WI38 (cell line): ENCODE data around the gene DCDC2.

ENCODE experiments used
- H3K4me3 ChIP-seq: 2 replicates; pipeline ENCODE4 v1.5.1; 2011; ENCODE audit warnings: low read depth, mild to moderate bottlenecking, control low read depth, low read length
- TF ChIP-seq, protein P1 (sequence below): IDR thresholded peaks from 2 replicates; pipeline ENCODE4 v1.5.1; 2012; ENCODE audit warnings: low read depth, mild to moderate bottlenecking, control low read depth, low read length

DCDC2 gene

DNA sequence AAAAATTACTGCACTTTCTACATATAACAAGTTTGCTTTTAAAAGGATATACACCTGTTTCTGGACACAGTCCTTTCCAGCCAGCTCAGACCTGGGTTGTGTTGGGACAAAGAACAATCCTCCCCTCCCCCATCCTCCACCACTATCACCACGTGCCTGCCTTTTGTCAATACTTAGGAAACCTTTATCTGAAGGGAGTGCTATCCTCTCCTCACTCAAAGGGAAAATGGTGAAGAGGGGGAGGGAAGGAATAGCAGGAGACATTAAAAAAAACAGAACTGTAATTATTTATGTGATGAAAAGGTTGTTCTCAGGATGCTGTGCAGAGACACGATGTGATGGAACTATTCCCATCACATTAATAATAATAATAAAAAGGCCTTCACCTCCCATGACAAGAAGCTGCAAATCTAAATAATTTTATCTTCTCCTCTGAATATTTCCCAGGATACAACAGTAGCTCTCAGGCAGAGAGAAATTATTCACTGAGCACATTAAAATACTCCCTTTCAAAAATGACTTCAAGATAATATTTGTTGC lies 126.4 kb downstream of the DCDC2 start:
- no peak overlapping the region for H3K4me3 ChIP-seq
- TF ChIP-seq, protein P1, sequence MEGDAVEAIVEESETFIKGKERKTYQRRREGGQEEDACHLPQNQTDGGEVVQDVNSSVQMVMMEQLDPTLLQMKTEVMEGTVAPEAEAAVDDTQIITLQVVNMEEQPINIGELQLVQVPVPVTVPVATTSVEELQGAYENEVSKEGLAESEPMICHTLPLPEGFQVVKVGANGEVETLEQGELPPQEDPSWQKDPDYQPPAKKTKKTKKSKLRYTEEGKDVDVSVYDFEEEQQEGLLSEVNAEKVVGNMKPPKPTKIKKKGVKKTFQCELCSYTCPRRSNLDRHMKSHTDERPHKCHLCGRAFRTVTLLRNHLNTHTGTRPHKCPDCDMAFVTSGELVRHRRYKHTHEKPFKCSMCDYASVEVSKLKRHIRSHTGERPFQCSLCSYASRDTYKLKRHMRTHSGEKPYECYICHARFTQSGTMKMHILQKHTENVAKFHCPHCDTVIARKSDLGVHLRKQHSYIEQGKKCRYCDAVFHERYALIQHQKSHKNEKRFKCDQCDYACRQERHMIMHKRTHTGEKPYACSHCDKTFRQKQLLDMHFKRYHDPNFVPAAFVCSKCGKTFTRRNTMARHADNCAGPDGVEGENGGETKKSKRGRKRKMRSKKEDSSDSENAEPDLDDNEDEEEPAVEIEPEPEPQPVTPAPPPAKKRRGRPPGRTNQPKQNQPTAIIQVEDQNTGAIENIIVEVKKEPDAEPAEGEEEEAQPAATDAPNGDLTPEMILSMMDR, result no peak

DNA sequence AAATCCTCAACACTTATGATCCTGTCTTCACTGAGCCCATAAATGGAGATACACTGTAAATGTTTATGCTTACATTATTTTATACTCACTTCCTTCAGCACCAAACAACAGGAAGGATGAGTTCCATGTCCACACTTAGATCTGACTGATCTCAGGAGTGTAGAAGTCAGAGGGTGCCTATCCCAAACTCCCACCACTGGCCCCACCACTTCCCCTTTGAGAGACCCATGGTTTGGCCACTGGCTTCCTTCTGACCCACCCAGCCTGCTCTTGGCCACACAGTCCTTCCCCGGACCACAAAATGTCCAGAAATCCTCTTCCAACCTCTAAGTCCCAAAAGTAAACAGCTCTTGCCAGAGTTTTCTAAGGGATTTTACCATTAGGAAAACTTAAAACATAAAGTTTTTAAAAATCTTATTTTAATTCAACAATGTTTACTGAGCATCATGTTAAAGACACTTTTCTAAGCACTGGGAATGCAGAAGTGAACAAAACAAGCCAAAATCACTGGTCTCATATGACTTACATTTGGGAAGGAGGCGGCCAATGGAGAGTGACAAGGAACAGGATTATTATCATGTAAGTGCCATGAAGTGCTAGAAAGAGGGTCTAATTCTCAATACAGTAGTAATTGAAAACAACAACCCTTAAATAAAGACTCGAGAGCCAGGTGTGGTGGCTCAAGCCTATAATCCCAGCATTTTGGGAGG lies 128.0 kb downstream of the DCDC2 start:
- TF ChIP-seq, protein P1, result no peak
- no peak overlapping the region for H3K4me3 ChIP-seq

DNA sequence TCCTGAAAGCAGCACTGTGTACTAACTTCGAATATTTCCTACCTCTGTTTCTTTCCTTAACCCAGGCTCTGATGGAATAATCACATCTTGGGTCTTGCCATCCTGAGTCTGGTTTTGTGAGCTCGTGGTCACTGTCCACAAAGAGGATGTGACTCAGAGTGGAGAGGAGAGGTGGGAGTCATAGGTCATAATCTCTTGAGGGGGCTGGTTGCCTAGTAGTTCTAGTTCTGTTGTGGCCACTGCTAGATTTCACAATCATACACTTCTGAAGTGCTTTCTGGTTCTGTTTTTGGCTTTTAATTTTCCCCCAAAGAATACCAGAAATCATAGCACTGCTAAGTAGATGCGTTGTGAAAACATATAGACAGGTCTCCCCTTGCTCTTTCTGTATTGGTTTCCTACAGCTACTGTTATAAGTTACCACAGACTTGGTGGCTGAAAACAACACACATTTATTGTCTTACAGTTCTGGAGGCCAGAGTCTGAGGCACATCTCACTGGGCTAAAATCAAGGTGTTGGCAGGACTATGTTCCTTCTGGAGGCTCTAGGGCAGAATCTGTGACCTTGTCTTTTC lies 129.1 kb downstream of the DCDC2 start:
- H3K4me3 ChIP-seq, result no peak overlapping the region
- TF ChIP-seq, protein P1, result no peak

DNA sequence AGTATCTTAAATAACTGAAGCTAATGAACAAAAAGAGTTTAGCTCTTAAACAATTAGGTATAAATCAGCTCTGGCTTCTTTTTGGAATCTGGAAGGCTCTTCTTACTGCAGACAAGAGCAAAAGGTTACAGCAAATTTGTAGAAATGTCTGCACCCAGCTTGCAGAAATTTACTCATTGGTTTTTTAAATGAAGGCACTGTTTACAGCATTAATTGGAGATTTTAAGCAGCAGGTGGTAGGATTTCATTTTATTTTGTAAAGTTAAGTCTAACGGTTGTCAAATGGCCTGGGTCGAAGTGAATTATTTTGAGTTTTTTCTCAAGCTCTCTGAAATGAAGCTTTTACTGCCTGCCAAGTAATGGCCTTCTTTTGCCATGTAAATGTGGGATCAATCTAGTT lies 129.7 kb downstream of the DCDC2 start:
- TF ChIP-seq, protein P1, result no peak
- H3K4me3 ChIP-seq, result no peak overlapping the region

DNA sequence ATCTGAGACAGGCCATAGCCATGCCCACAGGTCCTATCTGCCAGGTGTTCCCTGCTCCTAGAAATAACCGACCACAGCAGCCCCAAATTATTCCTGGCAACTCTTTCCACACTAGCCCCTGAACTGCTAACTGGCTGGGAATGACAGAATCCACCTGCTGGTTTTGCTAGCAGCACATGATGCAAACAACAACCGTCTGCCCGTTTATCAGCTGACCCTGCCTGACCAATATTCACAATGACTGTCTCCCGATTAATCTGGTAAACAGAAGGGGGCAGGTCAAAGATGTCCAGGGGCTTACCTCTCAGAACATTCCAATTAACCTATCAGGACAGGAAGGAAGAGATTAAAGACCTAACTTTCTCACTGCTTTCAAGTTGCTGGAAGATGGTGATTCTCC lies 130.3 kb downstream of the DCDC2 start:
- H3K4me3 ChIP-seq, result no peak overlapping the region
- TF ChIP-seq, protein P1, result no peak

DNA sequence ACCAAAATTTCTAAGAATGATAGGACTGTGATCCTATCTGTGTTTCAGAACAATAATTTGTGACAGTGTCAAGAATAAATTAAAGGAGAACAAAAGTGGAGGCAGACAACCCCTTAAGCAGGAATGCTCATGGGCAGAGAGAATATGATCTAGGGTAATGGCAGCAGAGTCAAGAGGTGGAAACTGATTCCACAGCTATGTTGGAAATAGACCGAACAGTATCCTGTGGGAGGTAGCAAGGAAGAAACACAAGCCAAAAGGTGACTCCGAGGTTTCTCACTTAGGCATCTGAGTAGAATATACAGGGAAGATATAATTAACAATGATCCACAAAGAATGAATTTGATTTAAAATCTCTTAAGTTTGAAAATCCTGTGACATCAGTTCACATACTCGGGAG lies 131.3 kb downstream of the DCDC2 start:
- TF ChIP-seq, protein P1, result no peak
- no peak overlapping the region for H3K4me3 ChIP-seq

DNA sequence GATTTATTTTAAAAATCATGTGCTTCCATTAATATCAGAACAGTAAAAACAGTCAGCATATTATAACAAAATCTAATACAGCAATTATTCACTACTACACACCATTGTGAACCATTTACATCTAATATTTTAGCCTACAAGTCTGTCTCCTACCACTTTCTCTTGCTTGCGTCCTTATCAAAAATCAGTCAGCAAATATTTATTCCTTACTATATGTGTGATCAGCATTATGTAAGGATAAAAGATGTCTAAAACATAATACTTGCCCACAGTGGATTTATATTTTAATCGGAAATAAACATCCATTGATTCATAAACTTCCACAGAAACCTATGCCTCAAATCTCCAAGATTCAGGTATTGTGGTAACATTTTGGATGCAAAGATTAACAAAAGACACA lies 132.0 kb downstream of the DCDC2 start:
- H3K4me3 ChIP-seq, result no peak overlapping the region
- TF ChIP-seq, protein P1, result no peak
